Activated T-helper 2 cell treated with anti-CD3 and anti-CD28 coated beads, Interferon-gamma antibody, Interleukin-2, Interleukin-4, amounts not matched to agents 10 μg/mL and 5 μg/mL and 100 μg/mL, durations not matched to agents 14 hours and 24 hours and 36 hours (primary cell): ENCODE measurements around the gene SERPINA6. TPM values are rescaled to one million over a fixed set of nuclear protein-coding genes. Genes with fewer than 3 reads are reported as not detected.
"Not testable (repeated sequence)": the region's sequence is repeated elsewhere in the genome, so short reads cannot be mapped to it uniquely, and the experiment has no call there.

Experiments
- DNase-seq: peaks from one replicate; pipeline ENCODE4 v3.0.0; 2021; ENCODE audit warnings: low spot score
- H3K27ac Mint-ChIP-seq: one replicate; pipeline ENCODE4 v1.8.0; 2021; ENCODE audit warnings: mixed read lengths
- H3K27me3 Mint-ChIP-seq: one replicate; pipeline ENCODE4 v1.8.0; 2021; ENCODE audit warnings: low read depth, mixed read lengths
- H3K36me3 Mint-ChIP-seq: one replicate; pipeline ENCODE4 v1.8.0; 2021; ENCODE audit warnings: low read depth, mixed read lengths
- H3K4me1 Mint-ChIP-seq: one replicate; pipeline ENCODE4 v1.8.0; 2021; ENCODE audit warnings: low read depth, mixed read lengths
- H3K4me3 Mint-ChIP-seq: one replicate; pipeline ENCODE4 v1.8.0; 2021; ENCODE audit warnings: low read depth, mild to moderate bottlenecking, moderate library complexity, mixed read lengths
- H3K9me3 Mint-ChIP-seq: one replicate; pipeline ENCODE4 v1.8.0; 2021; ENCODE audit warnings: mixed read lengths
- intact Hi-C: fragments of 100-400 bp; cut with micrococcal nuclease; formaldehyde crosslinking; loops from one replicate; pipeline ENCODE4 v1.15.1; 2023
- total RNA-seq: library from RNA; stranded (reverse); gene quantifications from 2 replicates; pipeline ENCODE4 v1.2.3, GENCODE V29; 2022

Gene SERPINA6
- total RNA-seq, 1 donor from 2014 or later, result not detected

- H3K9me3 Mint-ChIP-seq, result peaks cover 3% of the 10 kb centered on the region
- no peaks in the 10 kb centered on the region for H3K36me3 Mint-ChIP-seq
- no peak overlapping the region for H3K4me3 Mint-ChIP-seq
- DNase-seq, result no peak
- peaks cover 7% of the 10 kb centered on the region for H3K4me1 Mint-ChIP-seq
- H3K27ac Mint-ChIP-seq, result no peak overlapping the region
- intact Hi-C loops, result no loop called here
- H3K27me3 Mint-ChIP-seq, result no peaks in the 10 kb centered on the region
Measured at GRCh38 chr14:94291906-94292525, 31.1 kb downstream of the SERPINA6 start.

GRCh38 chr14:94291159-94291905, 31.8 kb downstream of the SERPINA6 start:
- Mint-ChIP-seq H3K4me3 (no peak overlapping the region), H3K9me3 (no peaks in the 10 kb centered on the region), H3K36me3 (no peaks in the 10 kb centered on the region), H3K4me1 (peaks cover 7% of the 10 kb centered on the region), H3K27me3 (no peaks in the 10 kb centered on the region), H3K27ac (no peak overlapping the region)
- intact Hi-C loops, result no loop called here
- no peak for DNase-seq

GRCh38 chr14:94290197-94290596, 32.9 kb downstream of the SERPINA6 start:
- peaks cover 7% of the 10 kb centered on the region for H3K4me1 Mint-ChIP-seq
- DNase-seq, result no peak
- no peaks in the 10 kb centered on the region for H3K27me3 Mint-ChIP-seq
- no peaks in the 10 kb centered on the region for H3K36me3 Mint-ChIP-seq
- H3K9me3 Mint-ChIP-seq, result no peaks in the 10 kb centered on the region
- H3K4me3 Mint-ChIP-seq, result no peak overlapping the region
- intact Hi-C loops, result no loop called here
- H3K27ac Mint-ChIP-seq, result no peak overlapping the region

- H3K27ac Mint-ChIP-seq, result no peak overlapping the region
- H3K36me3 Mint-ChIP-seq, result no peaks in the 10 kb centered on the region
- peaks cover 7% of the 10 kb centered on the region for H3K4me1 Mint-ChIP-seq
- intact Hi-C loops, result no loop called here
- no peaks in the 10 kb centered on the region for H3K27me3 Mint-ChIP-seq
- no peaks in the 10 kb centered on the region for H3K9me3 Mint-ChIP-seq
- no peak for DNase-seq
- H3K4me3 Mint-ChIP-seq, result no peak overlapping the region
Measured at GRCh38 chr14:94288610-94289465, 34.3 kb downstream of the SERPINA6 start.

GRCh38 chr14:94285158-94285557, 38.0 kb downstream of the SERPINA6 start:
- Mint-ChIP-seq H3K36me3 (no peaks in the 10 kb centered on the region), H3K4me3 (no peak overlapping the region), H3K4me1 (peaks cover 7% of the 10 kb centered on the region), H3K27me3 (no peaks in the 10 kb centered on the region), H3K27ac (no peak overlapping the region), H3K9me3 (no peaks in the 10 kb centered on the region)
- intact Hi-C loops, result no loop called here
- no peak for DNase-seq

GRCh38 chr14:94284221-94284620, 38.9 kb downstream of the SERPINA6 start:
- H3K4me3 Mint-ChIP-seq, result no peak overlapping the region
- no peaks in the 10 kb centered on the region for H3K36me3 Mint-ChIP-seq
- no peaks in the 10 kb centered on the region for H3K9me3 Mint-ChIP-seq
- H3K27ac Mint-ChIP-seq, result no peak overlapping the region
- intact Hi-C loops, result no loop called here
- peaks cover 7% of the 10 kb centered on the region for H3K4me1 Mint-ChIP-seq
- DNase-seq, result no peak
- H3K27me3 Mint-ChIP-seq, result no peaks in the 10 kb centered on the region

GRCh38 chr14:94282991-94283723, 40.0 kb downstream of the SERPINA6 start:
- Mint-ChIP-seq H3K27ac (no peak overlapping the region), H3K36me3 (no peaks in the 10 kb centered on the region), H3K9me3 (no peaks in the 10 kb centered on the region), H3K4me1 (peaks cover 7% of the 10 kb centered on the region), H3K27me3 (no peaks in the 10 kb centered on the region), H3K4me3 (no peak overlapping the region)
- intact Hi-C loops, result no loop called here
- no peak for DNase-seq

- Mint-ChIP-seq H3K27me3 (no peaks in the 10 kb centered on the region), H3K9me3 (no peaks in the 10 kb centered on the region), H3K4me3 (no peak overlapping the region), H3K27ac (no peak overlapping the region), H3K36me3 (no peaks in the 10 kb centered on the region), H3K4me1 (no peaks in the 10 kb centered on the region)
- no peak for DNase-seq
- intact Hi-C loops, result no loop called here
Measured at GRCh38 chr14:94278731-94279130, 44.4 kb downstream of the SERPINA6 start.

- H3K27ac Mint-ChIP-seq, intact Hi-C loops, H3K27me3 Mint-ChIP-seq, DNase-seq, H3K4me3 Mint-ChIP-seq, H3K4me1 Mint-ChIP-seq, H3K36me3 Mint-ChIP-seq, H3K9me3 Mint-ChIP-seq: not testable (repeated sequence)
Measured at GRCh38 chr14:94276898-94277561, 46.1 kb downstream of the SERPINA6 start.

- Mint-ChIP-seq H3K27me3 (peaks cover 4% of the 10 kb centered on the region), H3K36me3 (no peaks in the 10 kb centered on the region), H3K4me1 (peaks cover 7% of the 10 kb centered on the region), H3K27ac (no peak overlapping the region), H3K4me3 (no peak overlapping the region), H3K9me3 (no peaks in the 10 kb centered on the region)
- intact Hi-C loops, result no loop called here
- no peak for DNase-seq
Measured at GRCh38 chr14:94269156-94269555, 54.0 kb downstream of the SERPINA6 start.

GRCh38 chr14:94268582-94268981, 54.6 kb downstream of the SERPINA6 start:
- H3K9me3 Mint-ChIP-seq, H3K4me3 Mint-ChIP-seq, H3K4me1 Mint-ChIP-seq, DNase-seq, H3K27ac Mint-ChIP-seq, intact Hi-C loops, H3K27me3 Mint-ChIP-seq, H3K36me3 Mint-ChIP-seq: not testable (repeated sequence)

- no peaks in the 10 kb centered on the region for H3K36me3 Mint-ChIP-seq
- peaks cover 10% of the 10 kb centered on the region for H3K9me3 Mint-ChIP-seq
- peaks cover 7% of the 10 kb centered on the region for H3K4me1 Mint-ChIP-seq
- H3K27me3 Mint-ChIP-seq, result no peaks in the 10 kb centered on the region
- intact Hi-C loops, result no loop called here
- H3K27ac Mint-ChIP-seq, result no peak overlapping the region
- H3K4me3 Mint-ChIP-seq, result no peak overlapping the region
- DNase-seq, result no peak
Measured at GRCh38 chr14:94267352-94267751, 55.8 kb downstream of the SERPINA6 start.
